GM12865 (cell line): Measurements from ENCODE around the gene HTR2A.

Experiments used
- DNase-seq: peaks from one replicate; pipeline ENCODE4 v3.0.0; 2010; ENCODE audit warnings: low read depth
- H3K4me3 ChIP-seq: 2 replicates; pipeline ENCODE4 v1.5.1; 2011; ENCODE audit warnings: mild to moderate bottlenecking, low read depth, low read length, control low read depth
- CTCF ChIP-seq: IDR thresholded peaks from 2 replicates; pipeline ENCODE4 v1.5.1; 2011; ENCODE audit warnings: low read length, control low read depth, low read depth, inconsistent platforms; ENCODE audit not compliant: insufficient read depth; ENCODE audit errors: missing control alignments

The HTR2A gene

DNA sequence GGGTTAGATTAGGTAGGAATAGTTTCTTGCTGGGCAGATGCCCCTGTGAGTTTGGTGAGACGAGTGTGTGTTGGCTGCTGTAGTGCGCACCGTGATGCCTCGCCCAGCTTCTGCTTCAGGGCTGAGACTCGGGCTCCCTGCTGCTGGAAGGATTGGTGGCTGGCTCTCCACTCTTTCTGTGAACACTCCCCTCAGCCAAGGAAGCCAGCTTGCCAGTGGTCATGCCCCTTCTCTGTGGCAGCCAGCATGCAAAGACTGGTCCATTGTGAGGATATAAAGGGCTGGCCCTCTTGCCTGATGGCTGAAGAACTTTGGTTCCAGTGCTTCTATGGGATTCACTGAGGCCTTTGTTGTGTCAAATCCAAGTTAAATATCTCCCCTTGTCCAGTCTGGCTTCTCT, 2.9 kb upstream of the HTR2A start:
- no peak for DNase-seq
- no peak overlapping the region for H3K4me3 ChIP-seq
- TF ChIP-seq CTCF = no peak

GRCh38 chr13:46895381-46895780, 1.5 kb downstream of the HTR2A start:
- TF ChIP-seq CTCF = no peak

GRCh38 chr13:46894568-46894967, 2.3 kb downstream of the HTR2A start:
- H3K4me3 ChIP-seq = no peak overlapping the region
- DNase-seq = no peak
- TF ChIP-seq CTCF = no peak

More at GRCh38 chr13:46895381-46895780, 1.5 kb downstream of the HTR2A start:
- no peak overlapping the region for H3K4me3 ChIP-seq
- DNase-seq = no peak

GRCh38 chr13:46893798-46894560, 2.9 kb downstream of the HTR2A start:
- H3K4me3 ChIP-seq = peak overlapping the region; percentile 63
- peak; percentile 90 for TF ChIP-seq CTCF
- DNase-seq = peak; percentile 63

GRCh38 chr13:46893221-46893740, 3.6 kb downstream of the HTR2A start:
- TF ChIP-seq CTCF = no peak
- DNase-seq = no peak
- peak overlapping the region; percentile 63; the same call in 1 of the 2 replicates for H3K4me3 ChIP-seq

GRCh38 chr13:46885018-46885417, 11.8 kb downstream of the HTR2A start:
- no peak for DNase-seq
- TF ChIP-seq CTCF = no peak
- H3K4me3 ChIP-seq = no peak overlapping the region
